ENCODE results near the gene NCOA7. TPM values are rescaled to one million over a fixed set of nuclear protein-coding genes. Genes with fewer than 3 reads are reported as not detected.

Gene NCOA7
- total RNA-seq, 1 experiment from 2014 or later = 9.4 TPM

GRCh38 chr6:125747589-125748405 is 43.0 kb upstream of the NCOA7 start:
- Histone ChIP-seq H3K4me1 (ENCODE audit: insufficient read depth, low read length) (peaks cover 6% of the 10 kb centered on the region), H3T11ph (ENCODE audit: low read length) (no peak overlapping the region), H3K27ac (ENCODE audit: insufficient read length, low read depth, low read length) (no peak overlapping the region), H3K23me2 (ENCODE audit: insufficient read length, low read depth, low read length, poor library complexity, severe bottlenecking) (peaks cover 27% of the 10 kb centered on the region), H3K4me2 (ENCODE audit: insufficient read depth, insufficient read length, low read length) (peak overlapping the region; percentile 90), H3K79me1 (ENCODE audit: insufficient read depth, low read depth, low read length, poor library complexity, severe bottlenecking) (no peaks in the 10 kb centered on the region), H3K9me3 (ENCODE audit: control insufficient read depth, low read depth, low read length) (no peaks in the 10 kb centered on the region), H3K27me3 (ENCODE audit: insufficient read depth, low read length) (peaks cover 10% of the 10 kb centered on the region; the same call in 1 of the 2 replicates), H3K4ac (ENCODE audit: low read depth, low read length) (no peak overlapping the region), H3K56ac (ENCODE audit: insufficient read length, low read depth, low read length) (no peak overlapping the region), H3K23ac (ENCODE audit: insufficient read length, low read depth, low read length) (no peak overlapping the region), H4K20me1 (ENCODE audit: control insufficient read depth, insufficient read depth, insufficient read length) (no peaks in the 10 kb centered on the region), H3K9ac (ENCODE audit: extremely low read depth, insufficient read length, low read length) (peak overlapping the region; percentile 1), H4K5ac (ENCODE audit: insufficient read length, low read depth, low read length) (no peak overlapping the region), H3K79me2 (ENCODE audit: insufficient read depth, low read length) (peaks cover 2% of the 10 kb centered on the region; the same call in 1 of the 2 replicates), H3K18ac (ENCODE audit: insufficient read length, low read depth, low read length) (no peak overlapping the region), H3K14ac (ENCODE audit: insufficient read depth, low read length) (no peak overlapping the region; the same call in 1 of the 2 replicates), H2BK5ac (ENCODE audit: insufficient read length, low read length) (no peak overlapping the region), H4K91ac (ENCODE audit: insufficient read length, low read depth, low read length) (no peak overlapping the region), H2AK5ac (ENCODE audit: insufficient read length, low read length) (no peak overlapping the region), H2BK20ac (ENCODE audit: low read depth, low read length, poor library complexity, severe bottlenecking) (no peak overlapping the region), H2BK15ac (ENCODE audit: low read depth, low read length) (no peak overlapping the region), H2BK12ac (ENCODE audit: insufficient read length, low read depth, low read length) (no peak overlapping the region), H2BK120ac (ENCODE audit: low read depth, low read length, poor library complexity, severe bottlenecking) (no peak overlapping the region), H2AFZ (ENCODE audit: low read length) (no peak overlapping the region), H4K8ac (replicated peaks; ENCODE audit: insufficient read length, low read depth, low read length) (no peak overlapping the region)
- Mint-ChIP-seq H3K9me3 (no peaks in the 10 kb centered on the region; a peak in 1 of 5 replicates), H3K27me3 (ENCODE audit: low read depth) (peaks cover 30% of the 10 kb centered on the region), H3K4me1 (peaks cover 62 to 63% of the 10 kb centered on the region in 2 experiments), H3K4me3 (peak overlapping the region; percentile 84 to 91), H3K27ac (peak overlapping the region in 1 of 3 experiments; percentile 27; a peak in 2 of 7 replicates), H3K36me3 (ENCODE audit: insufficient read depth in 1 of 3, low read depth in 3 of 3) (no peaks in the 10 kb centered on the region)
- TF ChIP-seq, protein P1, sequence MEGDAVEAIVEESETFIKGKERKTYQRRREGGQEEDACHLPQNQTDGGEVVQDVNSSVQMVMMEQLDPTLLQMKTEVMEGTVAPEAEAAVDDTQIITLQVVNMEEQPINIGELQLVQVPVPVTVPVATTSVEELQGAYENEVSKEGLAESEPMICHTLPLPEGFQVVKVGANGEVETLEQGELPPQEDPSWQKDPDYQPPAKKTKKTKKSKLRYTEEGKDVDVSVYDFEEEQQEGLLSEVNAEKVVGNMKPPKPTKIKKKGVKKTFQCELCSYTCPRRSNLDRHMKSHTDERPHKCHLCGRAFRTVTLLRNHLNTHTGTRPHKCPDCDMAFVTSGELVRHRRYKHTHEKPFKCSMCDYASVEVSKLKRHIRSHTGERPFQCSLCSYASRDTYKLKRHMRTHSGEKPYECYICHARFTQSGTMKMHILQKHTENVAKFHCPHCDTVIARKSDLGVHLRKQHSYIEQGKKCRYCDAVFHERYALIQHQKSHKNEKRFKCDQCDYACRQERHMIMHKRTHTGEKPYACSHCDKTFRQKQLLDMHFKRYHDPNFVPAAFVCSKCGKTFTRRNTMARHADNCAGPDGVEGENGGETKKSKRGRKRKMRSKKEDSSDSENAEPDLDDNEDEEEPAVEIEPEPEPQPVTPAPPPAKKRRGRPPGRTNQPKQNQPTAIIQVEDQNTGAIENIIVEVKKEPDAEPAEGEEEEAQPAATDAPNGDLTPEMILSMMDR (conservative IDR thresholded peaks at IDR 0.05) = no peak
- WGBS (ENCODE audit: extremely low coverage, insufficient read length, low lambda C conversion rate) = no CpG with 5 or more reads among the region's 76 CpGs
- peak; percentile 58 for DNase-seq
